Skeletal muscle tissue (tissue), 4 donors: Measurements from ENCODE around the gene PANX1. TPM values are rescaled to one million over a fixed set of nuclear protein-coding genes. Genes with fewer than 3 reads are reported as not detected.

Experiments
- H3K27ac ChIP-seq: one replicate; pipeline ENCODE4 v1.7.0; 2013; ENCODE audit warnings: mild to moderate bottlenecking, low read depth, low read length, inconsistent platforms
- H3K27me3 ChIP-seq, 3 donors: one replicate each; pipeline ENCODE4 v1.7.0; 2013; ENCODE audit warnings: low read length in 3 of 3; ENCODE audit not compliant: control insufficient read depth in 3 of 3, insufficient read depth in 3 of 3
- H3K36me3 ChIP-seq, 3 donors: one replicate each; pipeline ENCODE4 v1.7.0; 2013; ENCODE audit warnings: low read length in 3 of 3; ENCODE audit not compliant: control insufficient read depth in 3 of 3, insufficient read depth in 3 of 3
- H3K4me1 ChIP-seq, 3 donors: one replicate each; pipeline ENCODE4 v1.7.0; 2013; ENCODE audit warnings: low read length in 3 of 3, mild to moderate bottlenecking in 3 of 3; ENCODE audit not compliant: control insufficient read depth in 3 of 3, insufficient read depth in 3 of 3
- H3K4me3 ChIP-seq, 3 donors: one replicate each; pipeline ENCODE4 v1.7.0; 2013; ENCODE audit warnings: low read length in 3 of 3
- H3K9ac ChIP-seq, 3 donors: one replicate each; pipeline ENCODE4 v1.7.0; 2013; ENCODE audit warnings: low read length in 3 of 3, mild to moderate bottlenecking in 3 of 3, moderate library complexity in 2 of 3, low read depth in 1 of 3
- H3K9me3 ChIP-seq, 3 donors: one replicate each; pipeline ENCODE4 v1.7.0; 2013; ENCODE audit warnings: low read length in 3 of 3; ENCODE audit not compliant: control insufficient read depth in 3 of 3
- total RNA-seq: library from RNA; depleted of rRNA; stranded (reverse); fragments of >200 nt; gene quantifications from one replicate; pipeline ENCODE4 v1.2.3, GENCODE V29; 2014
- donor health status: Osteomylitis.

Gene PANX1
- total RNA-seq, 1 donor from 2014 or later = 20.4 TPM

DNA sequence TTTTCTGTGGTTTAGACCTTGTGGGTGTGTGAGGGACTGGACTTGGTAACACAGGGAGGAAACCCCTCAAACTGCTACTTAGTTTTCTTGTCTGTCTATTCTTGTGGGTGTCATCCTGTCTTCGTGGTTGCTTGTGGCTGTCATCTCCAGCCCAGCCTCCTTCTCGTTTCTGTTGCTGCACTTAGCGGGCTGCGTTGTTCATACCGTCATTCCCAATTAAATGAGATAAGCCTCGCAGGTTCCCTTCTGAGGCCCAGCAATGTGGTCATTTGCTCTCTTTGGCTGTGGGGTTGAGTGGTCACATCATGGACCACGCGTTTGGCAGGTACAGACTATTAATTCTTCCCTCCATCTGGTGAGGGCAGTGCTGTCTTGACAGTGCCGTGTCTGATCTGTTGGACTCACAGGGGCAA, 18.8 kb downstream of the PANX1 start:
- Histone ChIP-seq H3K27me3 (no peaks in the 10 kb centered on the region), H3K4me3 (no peak overlapping the region), H3K9ac (no peak overlapping the region), H3K27ac (no peak overlapping the region), H3K36me3 (no peaks in the 10 kb centered on the region), H3K9me3 (no peaks in the 10 kb centered on the region), H3K4me1 (peaks cover 25 to 53% (median 32%) of the 10 kb centered on the region in 3 donors)

DNA sequence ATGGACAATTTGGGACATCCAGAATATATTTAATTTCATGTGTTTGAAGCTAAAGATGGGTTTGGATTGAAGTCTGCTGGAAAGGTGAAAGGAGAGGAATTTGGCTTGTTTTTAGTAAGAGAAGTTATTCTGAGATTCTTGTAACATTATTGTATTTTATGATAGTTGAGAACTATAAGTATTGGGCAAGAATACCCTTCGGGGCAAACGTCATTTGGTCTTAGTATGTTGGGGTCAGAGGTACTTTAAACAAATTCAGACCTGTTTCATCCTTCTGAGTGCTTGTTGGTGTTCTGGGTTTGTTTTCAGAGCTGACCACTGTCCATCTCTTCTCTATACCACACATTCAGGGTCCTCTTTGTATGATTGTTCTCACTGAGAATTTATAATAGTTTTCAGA, 19.5 kb downstream of the PANX1 start:
- H3K36me3 ChIP-seq = no peaks in the 10 kb centered on the region
- H3K27me3 ChIP-seq = no peaks in the 10 kb centered on the region
- H3K4me1 ChIP-seq = peaks cover 28 to 57% (median 35%) of the 10 kb centered on the region in 3 donors
- no peak overlapping the region for H3K9ac ChIP-seq
- no peak overlapping the region for H3K4me3 ChIP-seq
- H3K27ac ChIP-seq = no peak overlapping the region
- no peaks in the 10 kb centered on the region for H3K9me3 ChIP-seq

DNA sequence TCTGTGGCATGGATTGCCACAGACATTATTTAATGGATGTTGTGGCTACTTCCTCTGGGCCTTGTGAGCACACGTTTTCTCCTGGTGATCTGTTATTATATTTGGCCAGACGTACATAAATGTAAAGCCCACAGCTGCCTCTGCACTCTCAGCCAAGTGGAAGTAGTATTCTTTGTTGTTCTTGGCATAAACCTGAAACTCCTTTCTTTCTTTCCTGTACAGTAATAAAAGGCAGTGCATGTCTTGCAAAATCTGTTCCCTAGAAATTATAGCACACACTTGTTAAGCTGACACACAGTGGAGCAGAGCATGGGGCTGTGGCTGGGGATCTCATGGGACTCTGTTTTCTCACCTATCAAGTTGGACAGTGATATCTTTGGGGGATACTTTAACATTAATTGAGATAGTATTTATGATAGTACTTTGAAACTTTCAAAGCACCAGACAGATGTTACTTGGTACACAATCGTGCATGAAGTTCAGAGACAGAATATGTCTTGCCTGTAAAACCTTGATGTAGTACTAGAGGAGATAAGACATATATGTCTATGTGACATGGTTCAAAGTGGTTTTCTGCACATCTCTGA, 20.9 kb downstream of the PANX1 start:
- H3K4me1 ChIP-seq = peaks cover 25 to 59% (median 35%) of the 10 kb centered on the region in 3 donors
- H3K27me3 ChIP-seq = no peaks in the 10 kb centered on the region
- H3K27ac ChIP-seq = no peak overlapping the region
- no peak overlapping the region for H3K4me3 ChIP-seq
- H3K9ac ChIP-seq = no peak overlapping the region
- H3K36me3 ChIP-seq = peaks cover 0 to 4% (median 0%) of the 10 kb centered on the region in 3 donors
- no peaks in the 10 kb centered on the region for H3K9me3 ChIP-seq

DNA sequence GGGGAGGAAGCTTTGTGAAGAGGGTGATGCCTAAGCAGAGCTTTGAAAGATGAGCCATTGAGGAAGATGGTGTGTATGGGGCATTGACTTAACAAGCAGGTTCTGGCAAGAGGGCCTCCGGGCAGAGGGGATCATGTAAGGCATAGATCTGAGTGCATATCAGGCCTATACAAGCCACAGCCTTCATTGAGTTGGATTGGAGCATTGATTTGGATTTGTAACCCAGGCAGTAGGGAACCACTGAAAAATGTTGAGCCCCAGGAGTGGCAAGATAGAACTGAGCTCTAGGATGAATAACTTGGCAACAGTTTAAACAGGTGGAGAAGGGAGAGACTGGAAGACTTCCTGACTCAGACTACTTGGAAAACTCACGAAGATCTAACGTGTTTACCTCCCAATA, 21.4 kb downstream of the PANX1 start:
- Histone ChIP-seq H3K4me1 (peaks cover 25 to 58% (median 35%) of the 10 kb centered on the region in 3 donors), H3K9ac (no peak overlapping the region), H3K36me3 (peaks cover 0 to 4% (median 0%) of the 10 kb centered on the region in 3 donors), H3K9me3 (no peaks in the 10 kb centered on the region), H3K4me3 (no peak overlapping the region), H3K27me3 (no peaks in the 10 kb centered on the region), H3K27ac (peak overlapping the region; percentile 86)

DNA sequence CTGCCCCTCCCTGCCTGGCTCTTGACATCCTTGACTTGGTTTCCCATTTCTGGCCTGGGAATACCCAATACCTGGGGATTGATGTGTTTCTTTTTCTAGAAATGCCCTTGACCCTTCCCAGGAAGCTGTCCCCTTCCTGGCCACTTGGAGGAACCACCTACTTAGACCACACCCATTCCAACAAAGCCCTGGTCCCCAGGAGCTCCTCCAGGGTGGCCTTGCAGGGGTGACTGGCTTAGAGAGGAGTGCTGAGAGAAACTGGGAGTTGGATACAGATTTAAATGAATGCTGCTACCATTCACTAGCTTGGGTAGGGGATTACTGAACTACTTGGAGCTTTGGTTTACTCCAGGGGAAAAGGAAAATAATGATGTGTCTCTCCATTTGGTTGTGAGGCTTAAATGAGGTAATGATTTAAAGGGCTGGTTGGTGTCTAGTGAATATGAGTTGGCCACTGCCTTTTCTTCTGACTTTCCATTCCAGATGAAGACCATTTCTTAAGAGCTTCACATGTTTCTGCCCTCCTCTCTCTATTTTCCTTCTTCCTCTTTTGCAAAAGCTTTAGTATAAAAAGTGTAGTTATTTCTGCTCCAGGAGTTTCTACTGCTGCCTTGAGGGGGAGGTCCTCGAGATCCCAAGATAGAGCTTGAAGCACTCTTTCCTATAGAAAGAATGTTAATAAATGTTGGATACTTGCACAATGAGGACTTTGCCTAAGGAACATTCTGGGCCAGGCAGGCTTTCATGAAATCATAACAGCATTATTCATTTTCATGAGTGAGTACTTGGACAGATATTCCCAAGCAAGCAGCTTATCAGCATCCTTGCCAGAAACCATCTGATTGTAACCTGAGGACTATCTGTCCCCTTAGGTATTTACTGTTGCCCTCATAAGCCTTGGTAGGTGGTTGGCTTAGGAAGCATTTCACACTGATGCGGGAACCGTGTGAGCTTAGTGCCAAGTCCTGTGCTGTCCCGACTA, 22.4 kb downstream of the PANX1 start:
- Histone ChIP-seq H3K9me3 (no peaks in the 10 kb centered on the region), H3K27ac (peak overlapping the region; percentile 86), H3K36me3 (peaks cover 0 to 4% (median 0%) of the 10 kb centered on the region in 3 donors), H3K4me1 (peaks cover 25 to 58% (median 35%) of the 10 kb centered on the region in 3 donors), H3K27me3 (no peaks in the 10 kb centered on the region), H3K9ac (no peak overlapping the region), H3K4me3 (no peak overlapping the region)

DNA sequence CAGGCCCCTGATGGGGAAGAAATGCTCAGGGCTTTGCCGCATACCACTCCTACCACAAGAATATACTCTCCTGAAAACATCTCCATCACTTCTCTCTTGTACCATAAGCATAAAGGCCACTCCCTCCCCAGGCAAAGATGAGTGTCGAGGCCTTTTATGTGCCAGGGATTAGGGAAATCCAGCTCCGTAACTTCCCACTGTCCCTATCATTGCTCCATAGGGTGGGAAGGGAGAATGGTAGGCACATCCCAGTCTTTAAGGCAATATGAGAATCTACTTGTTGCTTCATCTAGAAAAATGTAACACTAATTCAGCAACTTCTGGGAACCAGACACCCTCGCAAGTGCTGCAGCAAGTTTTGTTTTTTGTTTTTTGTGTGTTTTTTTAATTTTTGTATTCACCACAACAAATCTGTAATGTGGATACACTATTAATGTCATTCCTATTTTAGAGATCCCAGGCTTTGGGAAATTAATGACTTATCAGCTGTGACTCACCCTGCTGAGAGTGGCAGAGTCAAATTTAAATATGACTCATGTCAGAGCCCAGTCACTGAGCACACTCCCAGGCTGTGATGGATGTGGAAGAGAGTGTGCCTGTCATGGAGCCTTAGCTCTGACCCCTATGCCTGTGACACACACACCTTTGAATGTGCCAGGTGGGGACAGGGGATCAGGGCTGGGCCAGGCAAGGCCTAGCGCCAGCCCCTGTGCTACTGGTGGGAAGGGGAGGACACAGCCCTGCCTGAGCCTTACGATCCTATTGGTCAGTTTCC, 23.4 kb downstream of the PANX1 start:
- H3K9ac ChIP-seq = peak overlapping the region in 1 of 3 donors; percentile 24
- H3K9me3 ChIP-seq = no peaks in the 10 kb centered on the region
- peak overlapping the region; percentile 86 for H3K27ac ChIP-seq
- peaks cover 25 to 53% (median 30%) of the 10 kb centered on the region in 3 donors for H3K4me1 ChIP-seq
- peak overlapping the region in 1 of 3 donors; percentile 29 for H3K4me3 ChIP-seq
- H3K27me3 ChIP-seq = no peaks in the 10 kb centered on the region
- peaks cover 0 to 4% (median 0%) of the 10 kb centered on the region in 3 donors for H3K36me3 ChIP-seq

DNA sequence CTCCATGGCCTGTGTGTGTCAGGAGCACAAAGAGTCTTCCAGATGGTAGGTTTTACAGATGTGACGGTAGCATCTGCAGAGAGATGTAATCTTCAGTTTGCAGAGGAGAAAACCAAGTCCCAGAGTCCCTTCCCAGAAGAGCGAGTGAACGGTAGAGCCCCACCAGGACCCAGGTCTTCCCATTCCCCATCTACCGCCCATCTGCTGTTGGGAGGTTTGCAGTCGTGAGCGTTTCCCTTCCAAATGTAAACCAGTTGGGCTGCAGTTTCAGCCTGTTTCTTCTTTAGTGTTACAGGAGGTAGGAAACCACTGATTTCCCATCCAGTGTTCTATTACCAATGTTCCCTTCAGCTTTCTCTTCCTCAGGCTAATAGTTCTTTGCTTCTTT, 24.0 kb downstream of the PANX1 start:
- Histone ChIP-seq H3K9ac (peak overlapping the region in 1 of 3 donors; percentile 24), H3K27ac (peak overlapping the region; percentile 86), H3K4me3 (no peak overlapping the region), H3K27me3 (no peaks in the 10 kb centered on the region), H3K36me3 (peaks cover 0 to 4% (median 0%) of the 10 kb centered on the region in 3 donors), H3K9me3 (no peaks in the 10 kb centered on the region), H3K4me1 (peaks cover 25 to 49% (median 30%) of the 10 kb centered on the region in 3 donors)

DNA sequence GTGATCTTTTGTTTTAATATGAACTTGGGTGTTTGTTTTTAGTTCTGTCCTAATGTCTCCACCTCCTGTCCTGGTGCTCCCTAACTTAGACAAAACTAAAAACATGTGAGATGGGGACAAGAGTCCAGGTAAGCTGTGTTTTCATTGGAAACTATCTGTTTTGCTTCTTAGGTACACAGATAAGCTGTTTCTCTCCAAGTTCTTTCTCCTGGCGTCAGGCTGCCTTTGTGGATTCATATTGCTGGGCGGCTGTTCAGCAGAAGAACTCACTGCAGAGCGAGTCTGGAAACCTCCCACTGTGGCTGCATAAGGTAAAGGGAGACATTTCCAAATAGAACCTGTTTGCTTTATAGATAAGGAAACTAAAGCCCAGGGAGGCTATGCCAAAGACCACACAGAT, 24.7 kb downstream of the PANX1 start:
- H3K27me3 ChIP-seq = no peaks in the 10 kb centered on the region
- H3K4me3 ChIP-seq = no peak overlapping the region
- H3K9me3 ChIP-seq = no peaks in the 10 kb centered on the region
- no peak overlapping the region for H3K9ac ChIP-seq
- peaks cover 0 to 4% (median 0%) of the 10 kb centered on the region in 3 donors for H3K36me3 ChIP-seq
- H3K4me1 ChIP-seq = peaks cover 25 to 48% (median 30%) of the 10 kb centered on the region in 3 donors
- H3K27ac ChIP-seq = peak overlapping the region; percentile 86

DNA sequence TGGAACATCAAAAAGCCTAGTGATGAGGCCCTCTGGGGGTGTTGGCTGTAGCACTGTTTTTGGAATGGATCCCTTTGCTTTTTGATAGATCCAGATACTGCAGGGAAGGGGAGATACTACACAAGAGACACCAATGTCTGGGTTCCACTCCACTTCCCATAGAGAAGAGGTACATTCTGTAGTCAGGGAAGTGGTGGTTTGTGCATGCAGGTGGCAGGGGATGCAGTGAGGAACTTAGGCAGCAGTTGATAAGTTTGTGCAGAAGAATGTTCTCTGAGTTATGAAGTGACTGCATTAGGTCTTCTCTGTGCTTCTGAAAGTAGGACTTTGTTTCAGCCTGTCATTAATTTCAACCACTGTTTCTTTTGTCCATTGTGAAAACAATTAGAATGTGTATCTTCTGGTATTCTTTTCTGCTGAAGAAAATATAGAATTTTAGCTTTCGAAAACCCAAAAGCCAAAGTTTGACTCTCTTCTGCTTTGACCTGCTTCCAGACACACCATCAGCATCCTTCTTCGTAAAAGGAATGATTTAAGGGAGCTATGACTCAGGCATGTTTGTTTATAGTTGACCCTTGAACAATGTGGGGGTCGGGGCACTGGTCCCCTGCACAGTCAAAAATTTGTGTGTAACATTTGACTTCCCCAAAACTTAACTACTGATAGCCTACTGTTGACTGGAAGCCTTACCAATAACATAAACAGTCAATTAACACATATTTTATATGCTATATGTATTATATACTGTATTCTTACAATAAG, 25.6 kb downstream of the PANX1 start:
- H3K4me1 ChIP-seq = peaks cover 25 to 42% (median 28%) of the 10 kb centered on the region in 3 donors
- H3K4me3 ChIP-seq = no peak overlapping the region
- no peaks in the 10 kb centered on the region for H3K27me3 ChIP-seq
- H3K9ac ChIP-seq = no peak overlapping the region
- peaks cover 0 to 4% (median 0%) of the 10 kb centered on the region in 3 donors for H3K36me3 ChIP-seq
- no peak overlapping the region for H3K27ac ChIP-seq
- no peaks in the 10 kb centered on the region for H3K9me3 ChIP-seq
